ENCODE measurements around the gene DRAM1.
A peak's percentile ranks its signal among the peaks of the same experiment; 100 is the strongest.

- TF ChIP-seq CTCF (conservative IDR thresholded peaks at IDR 0.05 in 1 of 2, IDR thresholded peaks at IDR 0.05 in 1 of 2; ENCODE audit: extremely low read depth in 1 of 2, insufficient read depth in 1 of 2, low read depth in 1 of 2, low read length in 2 of 2) (peak; percentile 41 to 64), EZH2 (IDR thresholded peaks at IDR 0.05; ENCODE audit: borderline replicate concordance, low read length) (no peak)
These were observed 46.7 kb upstream of the DRAM1 start, which contains the start of gene GNPTAB for GRCh38 chr12:101830367-101831325.
